Erythroblast (primary cell): ENCODE results near the gene MNT.
A peak's percentile ranks its signal among the peaks of the same experiment; 100 is the strongest.

Experiments
- DNase-seq, 2 experiments: peaks; one replicate each; lab custom pipeline; 2025; lab: John Stamatoyannopoulos, UW
- GATA1 ChIP-seq: IDR thresholded peaks from 2 replicates; pipeline ENCODE4 v1.6.1; 2011; ENCODE audit warnings: low read depth, mild to moderate bottlenecking, control low read depth, low read length, moderate library complexity
- POLR2A ChIP-seq: IDR thresholded peaks from 2 replicates; pipeline ENCODE4 v1.6.1; 2011; ENCODE audit warnings: mild to moderate bottlenecking, low read length

The MNT gene

DNA sequence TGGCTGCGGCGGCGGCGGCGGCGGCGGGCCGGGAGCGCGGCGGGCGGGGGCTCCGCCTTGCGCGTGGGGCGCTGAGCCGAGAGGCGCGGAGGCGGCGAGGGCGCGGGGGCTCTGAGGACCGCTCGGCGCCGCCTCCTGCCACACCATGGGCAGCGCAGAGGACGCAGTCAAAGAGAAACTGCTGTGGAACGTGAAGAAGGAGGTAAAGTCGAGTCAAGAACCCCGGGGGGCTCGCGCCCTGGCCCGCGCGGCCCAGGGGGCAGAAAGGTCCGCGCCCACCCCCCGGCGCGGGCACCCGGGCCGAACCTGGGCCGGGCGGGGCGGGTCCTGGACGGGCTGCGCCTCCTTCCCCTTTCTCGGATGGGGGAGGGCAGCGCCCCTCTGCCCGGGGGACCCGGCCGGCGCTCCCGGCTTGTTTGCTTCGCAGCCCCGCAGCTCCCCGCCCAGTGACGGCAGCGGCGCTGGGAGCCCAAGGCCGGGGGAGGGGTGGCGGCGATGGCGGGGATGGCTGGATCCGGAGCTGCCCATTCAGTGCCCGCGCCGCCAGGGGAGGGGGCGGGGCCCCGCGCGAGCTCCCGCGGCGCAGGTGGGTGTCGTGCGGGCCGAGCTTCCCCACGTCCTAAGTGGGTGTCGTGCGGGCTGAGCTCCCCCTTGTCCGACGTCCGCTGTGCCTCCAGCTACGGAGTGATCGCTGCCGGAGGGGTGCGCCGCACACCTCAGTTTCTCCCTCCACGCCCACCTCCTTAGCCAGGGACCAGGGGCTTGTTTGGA is 63.1 kb downstream of the MNT start:
- DNase-seq = peak; percentile 69 to 72
- TF ChIP-seq GATA1 (no peak), POLR2A (peak; percentile 26)

DNA sequence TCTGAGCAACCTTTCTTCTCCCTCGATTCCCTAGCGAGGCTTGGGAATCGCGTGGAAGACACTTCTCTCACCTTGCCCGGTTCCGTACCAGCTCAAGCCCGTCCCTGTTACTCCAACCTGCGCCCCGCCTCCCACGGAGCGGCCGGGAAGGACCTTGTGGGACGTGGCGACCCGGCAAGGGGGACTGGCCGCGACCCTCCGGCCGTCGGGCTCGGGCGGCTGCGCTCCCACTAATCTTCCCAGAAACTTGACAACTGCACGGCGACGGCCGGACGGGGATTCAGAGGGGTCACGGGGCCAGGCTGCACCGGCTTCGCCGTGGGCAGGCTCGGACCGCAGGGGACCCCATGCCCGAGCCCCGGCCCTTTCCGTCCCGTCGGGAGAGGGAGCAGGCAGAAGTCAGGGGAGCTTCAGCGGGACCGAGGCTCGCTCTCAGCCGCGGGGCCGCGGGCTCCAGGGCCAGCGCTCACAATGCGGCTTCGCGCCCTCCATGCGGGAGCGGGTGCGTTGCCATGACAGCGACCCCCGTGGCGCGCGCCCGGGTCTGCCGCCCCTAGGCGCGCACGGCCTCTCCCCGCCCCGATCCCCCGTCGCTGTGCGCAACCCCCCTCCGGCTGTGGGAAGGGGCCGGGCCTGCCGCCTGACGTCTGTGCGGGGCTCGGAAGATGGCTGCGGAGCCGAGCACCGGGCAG is 63.9 kb downstream of the MNT start, which contains the start of gene SGSM2:
Gene SGSM2, plus strand, starts transcription at position 650 of the 692 bp plus-strand sequence. CDS start 188 bp downstream, outside the sequence.
- no peak for TF ChIP-seq GATA1
- no peak for TF ChIP-seq POLR2A
- DNase-seq = peak; percentile 68

DNA sequence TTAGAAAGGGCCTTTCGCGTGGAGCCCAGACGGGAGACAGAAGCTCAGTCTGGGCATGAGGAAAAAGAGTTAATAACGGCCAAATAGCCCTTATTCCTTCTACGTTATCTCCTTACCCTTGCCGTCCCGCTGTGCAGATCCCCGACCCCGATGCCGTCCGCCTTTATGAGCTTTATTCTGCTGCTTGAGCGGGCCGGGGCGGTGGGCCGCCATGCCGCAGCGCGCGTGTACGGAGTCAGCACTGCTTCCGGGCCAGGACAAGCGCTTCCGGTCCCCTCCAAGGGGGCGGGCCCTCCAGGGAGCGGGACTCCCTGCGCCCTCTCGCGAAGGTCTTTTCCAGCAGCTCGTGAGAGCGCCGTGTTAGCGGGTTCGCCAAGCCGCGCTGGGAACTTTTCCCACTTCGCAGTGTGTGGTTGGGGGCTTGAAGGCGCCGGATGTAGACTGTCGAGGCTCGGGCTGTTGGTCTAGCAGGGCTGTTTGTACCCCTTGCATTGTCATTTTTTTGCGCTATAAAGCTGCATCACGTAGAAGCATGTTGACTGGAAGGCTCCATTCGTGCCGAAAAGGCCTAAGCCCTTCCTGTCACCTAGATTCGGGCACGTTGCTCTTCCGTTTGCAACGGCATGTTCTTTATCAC is 64.5 kb downstream of the MNT start, which contains the start of gene TSR1:
Gene TSR1, minus strand, starts transcription at position 243 of the 637 bp plus-strand sequence. Its CDS starts 30 bp downstream, at position 213.
- DNase-seq = peak; percentile 90 to 92
- TF ChIP-seq GATA1 (no peak), POLR2A (peak; percentile 91)

DNA sequence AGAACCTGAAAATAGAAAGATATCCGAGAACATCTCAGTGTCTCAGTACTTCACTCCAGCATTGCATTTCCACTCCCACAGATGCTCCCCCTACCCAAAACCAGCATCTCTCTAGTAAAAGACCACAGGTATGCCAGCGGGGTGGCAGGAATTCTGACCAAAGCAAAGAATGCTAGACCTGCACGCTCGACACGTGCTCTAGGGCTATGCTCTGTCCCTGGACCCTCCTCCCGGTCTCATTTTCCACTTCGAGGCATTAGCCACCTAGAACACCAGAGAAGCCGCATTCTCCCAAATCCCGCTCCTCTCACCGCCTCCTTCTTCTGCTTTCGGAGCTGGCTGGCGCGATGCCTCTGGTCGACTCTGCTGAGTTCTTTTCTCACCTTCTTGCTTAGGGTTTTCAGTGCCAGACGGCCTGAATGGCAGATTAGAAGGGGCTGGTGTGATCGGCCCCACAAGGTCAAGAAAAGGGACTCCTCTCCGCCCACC is 65.1 kb downstream of the MNT start:
- DNase-seq = no peak
- no peak for TF ChIP-seq GATA1
- no peak for TF ChIP-seq POLR2A
